Spleen (tissue), 11 donors: Measurements from ENCODE around the gene POLE3. TPM values are rescaled to one million over a fixed set of nuclear protein-coding genes. Genes with fewer than 3 reads are reported as not detected.

ENCODE experiments used
- DNase-seq: peaks from one replicate; pipeline ENCODE4 v3.0.0-alpha.2; 2020
- H3K27ac ChIP-seq, 8 donors: fragments of 200-600 bp; sonication (generic) in 7 of 8; 1 replicate in 4 of 8; 2 replicates in 4 of 8; pipeline versions ENCODE4 v1.5.0 to v1.8.0; 2016 to 2021; ENCODE audit warnings: inconsistent platforms in 4 of 8, mild to moderate bottlenecking in 4 of 8, moderate library complexity in 1 of 8
- H3K27me3 ChIP-seq, 7 donors: fragments of 200-600 bp; sonication (generic) in 6 of 7; replicated peaks in 1 of 7; 1 replicate in 4 of 7; 2 replicates in 3 of 7; pipeline versions ENCODE4 v1.5.0 to v1.8.0; 2016 to 2021; ENCODE audit warnings: inconsistent platforms in 3 of 7, mild to moderate bottlenecking in 1 of 7
- H3K36me3 ChIP-seq, 6 donors: fragments of 200-600 bp; sonication (generic) in 5 of 6; 1 replicate in 4 of 6; 2 replicates in 2 of 6; pipeline versions ENCODE4 v1.5.0 to v1.8.0; 2016 to 2021; ENCODE audit warnings: inconsistent platforms in 2 of 6
- H3K4me1 ChIP-seq, 6 donors: fragments of 200-600 bp; sonication (generic) in 5 of 6; 1 replicate in 3 of 6; 2 replicates in 3 of 6; pipeline versions ENCODE4 v1.5.0 to v1.8.0; 2016 to 2021; ENCODE audit warnings: inconsistent platforms in 3 of 6
- H3K4me3 ChIP-seq, 8 donors: fragments of 200-600 bp; sonication (generic) in 7 of 8; 1 replicate in 4 of 8; 2 replicates in 4 of 8; pipeline versions ENCODE4 v1.5.0 to v1.8.0; 2016 to 2021; ENCODE audit warnings: inconsistent platforms in 4 of 8, mild to moderate bottlenecking in 4 of 8, moderate library complexity in 2 of 8
- H3K9me3 ChIP-seq, 8 donors: fragments of 200-600 bp; sonication (generic) in 7 of 8; 1 replicate in 4 of 8; 2 replicates in 4 of 8; pipeline versions ENCODE4 v1.5.0 to v1.8.0; 2016 to 2021; ENCODE audit warnings: inconsistent platforms in 4 of 8
- POLR2A ChIP-seq, 3 donors: fragments of 450-650 bp; IDR thresholded peaks; one replicate each; pipeline ENCODE4 v1.5.1; 2017; ENCODE audit warnings: antibody characterized with exemption in 3 of 3, mild to moderate bottlenecking in 1 of 3
- POLR2AphosphoS5 ChIP-seq, 3 donors: sonication (generic); formaldehyde crosslinking; IDR thresholded peaks; one replicate each; pipeline ENCODE4 v1.5.1; 2017; ENCODE audit warnings: antibody characterized with exemption in 3 of 3
- WGBS, 5 donors: extraction: QIAGEN DNeasy Blood & Tissue Kit in 3 of 5; methylation state at CpG; one replicate each; pipeline versions ENCODE4 v1.1.5 to v1.1.7; 2013 to 2018; 5-methylcytosine and 5-hydroxymethylcytosine counted together
- intact Hi-C: fragments of 100-400 bp; cut with DNase I; formaldehyde crosslinking; loops from one replicate; pipeline ENCODE4 v1.15.0; 2023; ENCODE audit warnings: low total_unique reads
- polyA plus RNA-seq, 3 donors: library from polyadenylated mRNA; stranded (reverse); fragments of 200-250 nt; gene quantifications; one replicate each; pipeline ENCODE4 v1.2.1, GENCODE V29; 2013
- total RNA-seq, 7 donors: library from RNA; depleted of rRNA in 3 of 7; stranded (reverse); fragments of >200 nt in 3 of 7; fragmentation: NEBNext Ultra II Directional in 4 of 7; extraction: Animal tissue kit (Norgen Biotek cat#: 25700) in 4 of 7; gene quantifications; one replicate each; pipeline versions ENCODE4 v1.1.0 to v1.2.1, GENCODE V29; 2016 to 2021
- TF ChIP-seq, protein P1 (sequence below), 11 experiments: fragments of 200-600 bp in 7 of 11; fragments of 450-650 bp in 4 of 11; sonication (generic) in 4 of 11; IDR thresholded peaks in 8 of 11; conservative IDR thresholded peaks in 3 of 11; 1 replicate in 7 of 11; 2 replicates in 4 of 11; pipeline versions ENCODE4 v1.4.0 to v1.8.0; 2016 to 2021; ENCODE audit warnings: antibody characterized with exemption in 11 of 11, inconsistent platforms in 4 of 11, mild to moderate bottlenecking in 1 of 11
- donor health status: healthy with polysubstance abuse.
- donor health status: DM: no; HTN: no; CAD: no; lungs with moderate emphysema.
- donor health status: DM: no; HTN: no; CAD: no.
- donor health status: Bipolar disorder and iron deficiency.
- donor health status: healthy.
- donor health status: DM: no; HTN: no; CAD: no.
- donor health status: DM: yes; HTN: yes; CAD: no.

Gene POLE3
- total and polyA plus RNA-seq, 10 donors = 29.3 to 53.0 (median 37.0) TPM

DNA sequence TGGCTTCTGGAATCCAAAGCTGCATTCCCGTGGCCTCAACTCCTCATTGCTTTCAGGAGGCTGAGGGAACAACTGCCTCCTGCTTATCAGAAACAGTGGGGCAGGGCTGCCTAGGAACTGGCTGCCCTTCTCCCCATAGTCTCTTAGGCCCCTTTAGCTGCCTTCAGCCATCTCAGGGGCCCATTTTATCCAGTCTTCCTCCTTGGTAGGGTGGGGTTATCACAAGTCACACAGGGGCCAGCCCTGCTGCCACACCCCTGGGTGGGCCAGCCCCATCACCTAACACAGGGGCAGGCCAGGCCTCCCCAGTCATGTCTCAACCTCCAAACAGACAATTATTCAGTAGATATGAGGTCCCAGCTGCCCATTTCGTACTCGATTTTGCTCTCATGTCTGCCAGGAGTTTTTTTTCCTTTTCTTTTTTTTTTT is 13.3 kb downstream of the POLE3 start:
- DNase-seq = no peak
- peaks cover 0 to 38% (median 21%) of the 10 kb centered on the region in 6 donors for H3K4me1 ChIP-seq
- intact Hi-C loops = no loop called here
- H3K36me3 ChIP-seq = peaks cover 0 to 50% (median 5%) of the 10 kb centered on the region in 6 donors
- no peaks in the 10 kb centered on the region for H3K27me3 ChIP-seq
- no peaks in the 10 kb centered on the region for H3K9me3 ChIP-seq
- WGBS, 5 donors = 76 to 94% (median 92%) methylated on average over 3 of the region's 3 CpGs
- no peak overlapping the region for H3K27ac ChIP-seq
- TF ChIP-seq, protein P1, sequence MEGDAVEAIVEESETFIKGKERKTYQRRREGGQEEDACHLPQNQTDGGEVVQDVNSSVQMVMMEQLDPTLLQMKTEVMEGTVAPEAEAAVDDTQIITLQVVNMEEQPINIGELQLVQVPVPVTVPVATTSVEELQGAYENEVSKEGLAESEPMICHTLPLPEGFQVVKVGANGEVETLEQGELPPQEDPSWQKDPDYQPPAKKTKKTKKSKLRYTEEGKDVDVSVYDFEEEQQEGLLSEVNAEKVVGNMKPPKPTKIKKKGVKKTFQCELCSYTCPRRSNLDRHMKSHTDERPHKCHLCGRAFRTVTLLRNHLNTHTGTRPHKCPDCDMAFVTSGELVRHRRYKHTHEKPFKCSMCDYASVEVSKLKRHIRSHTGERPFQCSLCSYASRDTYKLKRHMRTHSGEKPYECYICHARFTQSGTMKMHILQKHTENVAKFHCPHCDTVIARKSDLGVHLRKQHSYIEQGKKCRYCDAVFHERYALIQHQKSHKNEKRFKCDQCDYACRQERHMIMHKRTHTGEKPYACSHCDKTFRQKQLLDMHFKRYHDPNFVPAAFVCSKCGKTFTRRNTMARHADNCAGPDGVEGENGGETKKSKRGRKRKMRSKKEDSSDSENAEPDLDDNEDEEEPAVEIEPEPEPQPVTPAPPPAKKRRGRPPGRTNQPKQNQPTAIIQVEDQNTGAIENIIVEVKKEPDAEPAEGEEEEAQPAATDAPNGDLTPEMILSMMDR (IDR thresholded peaks at IDR 0.05 in 8 of 11, conservative IDR thresholded peaks at IDR 0.05 in 3 of 11) = no peak
- TF ChIP-seq POLR2A (IDR thresholded peaks at IDR 0.05) = no peak
- no peak for TF ChIP-seq POLR2AphosphoS5 (IDR thresholded peaks at IDR 0.05)
- H3K4me3 ChIP-seq = no peak overlapping the region

DNA sequence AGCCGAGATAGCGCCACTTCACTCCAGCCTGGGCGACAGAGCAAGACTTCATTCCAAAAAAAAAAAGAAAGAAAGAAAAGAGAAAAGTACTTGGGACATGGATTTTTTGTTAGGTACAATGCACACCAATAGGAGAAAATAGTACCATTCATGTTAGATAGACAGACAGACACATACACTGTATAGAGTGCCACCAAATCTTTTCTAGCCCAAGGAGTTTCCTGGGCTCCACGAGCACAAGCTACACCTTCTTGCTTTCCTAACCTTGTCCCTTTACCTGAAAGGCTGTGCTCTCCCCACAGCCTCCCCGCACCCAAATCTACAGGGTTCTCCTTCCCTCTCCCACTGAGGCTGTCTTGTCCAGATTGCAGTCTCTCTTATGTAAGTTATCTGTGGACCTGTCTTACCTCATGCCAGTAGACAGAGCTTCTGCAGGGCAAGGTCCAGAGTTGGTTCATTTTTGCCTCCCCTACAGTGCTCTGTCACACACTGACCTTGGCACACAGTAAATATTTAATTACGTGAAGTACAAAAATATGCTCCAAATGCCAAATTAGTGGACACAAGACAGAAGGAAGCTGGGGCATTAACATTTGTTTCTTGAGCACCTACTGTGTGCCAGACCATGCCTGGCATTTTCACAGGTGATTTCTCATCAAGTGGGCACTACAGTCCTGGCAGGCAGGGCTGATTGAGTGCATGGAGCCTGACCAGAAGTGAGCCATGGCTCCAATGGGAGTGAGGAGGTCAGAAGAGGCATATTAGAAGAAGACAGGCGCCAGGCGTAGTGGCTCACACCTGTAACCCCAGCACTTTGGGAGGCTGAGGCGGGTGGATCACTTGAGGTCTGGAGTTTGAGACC is 15.2 kb downstream of the POLE3 start:
- peaks cover 0 to 70% (median 24%) of the 10 kb centered on the region in 6 donors for H3K36me3 ChIP-seq
- no peaks in the 10 kb centered on the region for H3K27me3 ChIP-seq
- no peak for DNase-seq
- intact Hi-C loops = no loop called here
- no peak overlapping the region for H3K27ac ChIP-seq
- no peaks in the 10 kb centered on the region for H3K9me3 ChIP-seq
- H3K4me3 ChIP-seq = no peak overlapping the region
- 93 to 99% (median 96%) methylated on average over 9 of the region's 9 CpGs for WGBS, 5 donors
- H3K4me1 ChIP-seq = peaks cover 0 to 21% (median 6%) of the 10 kb centered on the region in 6 donors
- TF ChIP-seq, protein P1 (IDR thresholded peaks at IDR 0.05 in 8 of 11, conservative IDR thresholded peaks at IDR 0.05 in 3 of 11) = no peak
- TF ChIP-seq POLR2AphosphoS5 (IDR thresholded peaks at IDR 0.05) = no peak
- no peak for TF ChIP-seq POLR2A (IDR thresholded peaks at IDR 0.05)

DNA sequence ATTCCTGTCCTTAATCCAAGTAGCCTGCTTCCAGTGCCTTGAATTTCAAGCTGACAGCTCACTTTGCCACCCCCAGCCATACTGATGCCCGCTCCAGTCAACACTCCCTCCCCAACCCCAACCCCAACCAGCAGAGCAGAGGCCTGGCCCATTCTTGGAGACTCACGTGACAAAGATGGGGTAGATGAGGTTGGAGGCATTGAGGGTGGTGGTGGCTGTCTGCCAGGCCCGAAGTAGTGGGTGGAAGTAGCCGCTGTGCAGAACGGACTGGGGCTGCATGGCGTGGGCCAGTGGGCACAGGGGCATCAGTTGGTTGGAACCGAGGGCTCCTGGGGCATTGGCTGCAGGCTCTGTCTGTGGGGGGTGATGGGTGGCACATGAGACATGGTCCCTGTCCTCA is 17.2 kb downstream of the POLE3 start:
- H3K4me3 ChIP-seq = no peak overlapping the region
- H3K36me3 ChIP-seq = peaks cover 0 to 90% (median 44%) of the 10 kb centered on the region in 6 donors
- H3K27ac ChIP-seq = no peak overlapping the region
- no peaks in the 10 kb centered on the region for H3K27me3 ChIP-seq
- no peak for DNase-seq
- H3K4me1 ChIP-seq = peaks cover 0 to 2% (median 0%) of the 10 kb centered on the region in 6 donors
- H3K9me3 ChIP-seq = no peaks in the 10 kb centered on the region
- 89 to 98% (median 94%) methylated on average over 7 of the region's 7 CpGs for WGBS, 5 donors
- no peak for TF ChIP-seq POLR2AphosphoS5 (IDR thresholded peaks at IDR 0.05)
- no peak for TF ChIP-seq POLR2A (IDR thresholded peaks at IDR 0.05)
- TF ChIP-seq, protein P1 (IDR thresholded peaks at IDR 0.05 in 8 of 11, conservative IDR thresholded peaks at IDR 0.05 in 3 of 11) = no peak
- intact Hi-C loops = no loop called here

- no peak for TF ChIP-seq POLR2A (IDR thresholded peaks at IDR 0.05)
- TF ChIP-seq, protein P1 (IDR thresholded peaks at IDR 0.05 in 8 of 11, conservative IDR thresholded peaks at IDR 0.05 in 3 of 11) = no peak
- no peak for TF ChIP-seq POLR2AphosphoS5 (IDR thresholded peaks at IDR 0.05)
- peaks cover 0 to 99% (median 53%) of the 10 kb centered on the region in 6 donors for H3K36me3 ChIP-seq
- H3K27ac ChIP-seq = no peak overlapping the region
- 95 to 99% (median 97%) methylated on average over 7 of the region's 7 CpGs for WGBS, 5 donors
- H3K4me1 ChIP-seq = no peaks in the 10 kb centered on the region
- H3K27me3 ChIP-seq = no peaks in the 10 kb centered on the region
- intact Hi-C loops = no loop called here
- no peaks in the 10 kb centered on the region for H3K9me3 ChIP-seq
- DNase-seq = no peak
- no peak overlapping the region for H3K4me3 ChIP-seq
Measured at GRCh38 chr9:113391917-113392316, 18.6 kb downstream of the POLE3 start.
